Heart right ventricle (tissue), 16 donors: ENCODE data around the gene TMSB10. TPM values are rescaled to one million over a fixed set of nuclear protein-coding genes. Genes with fewer than 3 reads are reported as not detected.

Experiments used
- ATAC-seq, 8 donors: fragments of 200-7000 bp; cut with Tn5 transposase; one replicate each; pipeline ENCODE4 v1.9.1; 2020; ENCODE audit warnings: mild to moderate bottlenecking in 8 of 8, moderate library complexity in 8 of 8, moderate number of reproducible peaks in 1 of 8
- DNase-seq, 2 donors: peaks; one replicate each; pipeline ENCODE4 v3.0.0-alpha.2; 2020
- H3K27ac ChIP-seq, 10 donors: fragments of 200-600 bp; sonication (generic) in 2 of 10; one replicate each; pipeline versions ENCODE4 v1.5.0 to v1.8.0; 2020 to 2022; ENCODE audit warnings: mild to moderate bottlenecking in 3 of 10
- H3K27me3 ChIP-seq, 7 donors: fragments of 200-600 bp; one replicate each; pipeline ENCODE4 v1.8.0; 2021 to 2022; ENCODE audit warnings: mild to moderate bottlenecking in 2 of 7
- H3K36me3 ChIP-seq, 9 donors: fragments of 200-600 bp; sonication (generic) in 1 of 9; one replicate each; pipeline versions ENCODE4 v1.5.0 to v1.8.0; 2020 to 2022; ENCODE audit warnings: mild to moderate bottlenecking in 2 of 9
- H3K4me1 ChIP-seq, 9 donors: fragments of 200-600 bp; sonication (generic) in 1 of 9; one replicate each; pipeline versions ENCODE4 v1.5.0 to v1.8.0; 2020 to 2022; ENCODE audit warnings: mild to moderate bottlenecking in 4 of 9
- H3K4me3 ChIP-seq, 10 donors: fragments of 200-600 bp; sonication (generic) in 2 of 10; one replicate each; pipeline versions ENCODE4 v1.5.0 to v1.8.0; 2020 to 2022; ENCODE audit warnings: mild to moderate bottlenecking in 7 of 10, moderate library complexity in 2 of 10
- H3K9me3 ChIP-seq, 11 donors: fragments of 200-600 bp in 10 of 11; sonication (generic) in 2 of 11; one replicate each; pipeline versions ENCODE4 v1.5.0 to v1.8.0; 2013 to 2022; ENCODE audit warnings: mild to moderate bottlenecking in 2 of 11, control low read depth in 1 of 11, moderate library complexity in 1 of 11
- CTCF ChIP-seq, 9 donors: fragments of 200-600 bp; sonication (generic) in 2 of 9; IDR thresholded peaks; one replicate each; pipeline versions ENCODE4 v1.5.0 to v1.8.0; 2021 to 2022; ENCODE audit warnings: antibody characterized with exemption in 9 of 9, mild to moderate bottlenecking in 5 of 9, moderate library complexity in 1 of 9
- WGBS, 2 donors: extraction: QIAGEN DNeasy Blood & Tissue Kit; methylation state at CpG; one replicate each; pipeline ENCODE4 v1.1.7; 2013; ENCODE audit warnings: inconsistent platforms in 1 of 2; 5-methylcytosine and 5-hydroxymethylcytosine counted together
- intact Hi-C, 10 donors: fragments of 100-400 bp; cut with DNase I; formaldehyde crosslinking; loops; one replicate each; pipeline versions ENCODE4 v1.11.1 to v1.14.2; 2022
- polyA plus RNA-seq, 2 donors: library from polyadenylated mRNA; stranded (reverse); fragments of 200-250 nt; gene quantifications; one replicate each; pipeline ENCODE4 v1.2.3, GENCODE V29; 2013
- total RNA-seq, 10 donors: library from RNA; stranded (reverse); fragmentation: NEBNext Ultra II Directional in 3 of 10; extraction: Animal tissue kit (Norgen Biotek cat#: 25700) in 3 of 10; gene quantifications; one replicate each; pipeline versions ENCODE4 v1.2.1 to v1.2.4, GENCODE V29; 2021 to 2023
- donor health status: Arrhythmogenic right ventricular cardiomyopathy.
- donor health status: ischemic (EF 13 %, LVEDD 7.1; RV severe dilation, severe dysfunction).
- donor health status: healthy with polysubstance abuse.
- donor health status: DM: no; HTN: yes; CAD: no.
- donor health status: DM: no; HTN: no; CAD: no.
- donor health status: ischemic (EF 25% LVEDD 6.9; RV normal size, moderate dysfunction).
- donor health status: ischemic (EF 25% LVEDD 5.7; RV mildly dilated, moderate dysfunction).
- donor health status: healthy.
- donor health status: DM: yes; HTN: yes; CAD: no.
- donor health status: Ischemic cardiomyopathy.
- donor health status: ischemic (EF 35%, LVEDD 5.7; RV mildly dilated, moderate dysfunction).
- donor health status: nonischemic (EF 11% LVEDD 7.7; RV severe dilation, severe dysfunction).
- donor health status: DM: yes; HTN: yes; CAD: no.
- donor health status: PGD.
- donor health status: ischemic (EF 29% LVEDD 5.4; RV normal size, mild dysfunction).
- donor health status: nonischemic (EF 23%, LVEDD 6.1; RV moderate dilation, normal function).

The TMSB10 gene
- total and polyA plus RNA-seq, 12 donors, result 217 to 2,308 (median 343) TPM

- Histone ChIP-seq H3K36me3 (no peaks in the 10 kb centered on the region), H3K27ac (peak overlapping the region in 6 of 10 donors; percentile 18 to 80 (median 38)), H3K4me3 (no peak overlapping the region), H3K9me3 (no peaks in the 10 kb centered on the region), H3K4me1 (peaks cover 0 to 84% (median 25%) of the 10 kb centered on the region in 9 donors), H3K27me3 (no peaks in the 10 kb centered on the region)
- 81 to 100% methylated on average over 1 of the region's 1 CpG for WGBS, 2 donors
- ATAC-seq (no peak), DNase-seq (no peak)
- intact Hi-C loops, result loop anchor here in 1 of 10 donors (2.0 kb wide), 1 partner anchor 29 kb away; no protein-coding TSS in a partner anchor
- TF ChIP-seq CTCF (IDR thresholded peaks at IDR 0.05), result no peak
Measured at GRCh38 chr2:84897773-84898172, 7.7 kb upstream of the TMSB10 start.

DNA sequence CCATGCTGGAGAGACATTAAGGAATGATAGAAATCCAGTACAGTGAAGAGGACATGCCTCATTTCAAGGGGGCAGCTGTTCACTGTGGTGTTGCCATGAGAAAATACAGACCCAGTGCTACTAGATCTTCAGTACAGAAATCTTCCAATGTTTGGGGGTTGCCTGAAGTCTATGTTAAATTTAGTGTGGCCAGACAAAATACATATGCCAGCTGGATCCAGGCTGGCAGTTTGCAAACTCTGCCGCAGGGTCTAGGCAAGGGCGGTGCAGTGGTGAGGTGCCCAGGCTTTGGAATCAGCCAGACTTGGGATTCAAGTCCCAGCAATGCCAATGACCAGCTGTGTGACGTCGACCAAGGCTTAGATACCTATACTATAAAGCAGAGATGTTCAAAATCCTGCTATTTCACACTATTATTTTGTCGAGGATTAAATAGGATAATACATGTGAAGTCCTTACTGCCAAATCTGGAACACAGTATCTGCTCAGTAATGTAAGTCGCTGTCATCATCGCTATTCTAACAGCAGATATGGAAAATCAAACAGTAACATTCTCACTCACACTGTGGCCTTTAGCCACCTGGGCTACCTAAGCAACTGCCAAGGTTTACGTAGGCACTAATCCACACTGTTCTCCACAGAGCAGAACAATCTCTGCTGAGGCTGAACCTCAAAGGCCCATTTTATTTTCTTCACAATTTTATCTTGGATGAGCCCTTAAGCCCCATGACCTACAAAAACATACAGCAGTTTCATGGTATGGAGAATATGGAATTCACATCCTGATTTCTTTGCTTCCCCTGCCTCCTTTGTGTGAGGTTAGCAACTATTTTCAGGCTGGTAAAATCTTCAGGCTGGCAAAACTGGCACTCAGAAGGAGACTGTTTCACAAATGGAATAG lies 5.9 kb upstream of the TMSB10 start:
- ATAC-seq (no peak), DNase-seq (no peak)
- H3K4me1 ChIP-seq, result peaks cover 0 to 80% (median 26%) of the 10 kb centered on the region in 9 donors
- peak overlapping the region in 4 of 10 donors; percentile 37 to 80 (median 42) for H3K27ac ChIP-seq
- no peak overlapping the region for H3K4me3 ChIP-seq
- no peaks in the 10 kb centered on the region for H3K9me3 ChIP-seq
- H3K27me3 ChIP-seq, result no peaks in the 10 kb centered on the region
- intact Hi-C loops, result loop anchor here in 1 of 10 donors (2.0 kb wide), 1 partner anchor 27 kb away; no protein-coding TSS in a partner anchor
- TF ChIP-seq CTCF (IDR thresholded peaks at IDR 0.05), result no peak
- no peaks in the 10 kb centered on the region for H3K36me3 ChIP-seq
- 87 to 89% methylated on average over 8 of the region's 8 CpGs for WGBS, 2 donors

GRCh38 chr2:84900971-84901370 lies 4.5 kb upstream of the TMSB10 start:
- peaks cover 0 to 1% (median 0%) of the 10 kb centered on the region in 9 donors for H3K36me3 ChIP-seq
- no peaks in the 10 kb centered on the region for H3K9me3 ChIP-seq
- peak overlapping the region in 1 of 10 donors; percentile 51 for H3K27ac ChIP-seq
- TF ChIP-seq CTCF (IDR thresholded peaks at IDR 0.05), result no peak
- ATAC-seq, result no peak
- no peak for DNase-seq
- 88 to 89% methylated on average over 1 of the region's 1 CpG for WGBS, 2 donors
- no peak overlapping the region for H3K4me3 ChIP-seq
- H3K27me3 ChIP-seq, result no peaks in the 10 kb centered on the region
- peaks cover 0 to 67% (median 21%) of the 10 kb centered on the region in 9 donors for H3K4me1 ChIP-seq
- intact Hi-C loops, result no loop called here

DNA sequence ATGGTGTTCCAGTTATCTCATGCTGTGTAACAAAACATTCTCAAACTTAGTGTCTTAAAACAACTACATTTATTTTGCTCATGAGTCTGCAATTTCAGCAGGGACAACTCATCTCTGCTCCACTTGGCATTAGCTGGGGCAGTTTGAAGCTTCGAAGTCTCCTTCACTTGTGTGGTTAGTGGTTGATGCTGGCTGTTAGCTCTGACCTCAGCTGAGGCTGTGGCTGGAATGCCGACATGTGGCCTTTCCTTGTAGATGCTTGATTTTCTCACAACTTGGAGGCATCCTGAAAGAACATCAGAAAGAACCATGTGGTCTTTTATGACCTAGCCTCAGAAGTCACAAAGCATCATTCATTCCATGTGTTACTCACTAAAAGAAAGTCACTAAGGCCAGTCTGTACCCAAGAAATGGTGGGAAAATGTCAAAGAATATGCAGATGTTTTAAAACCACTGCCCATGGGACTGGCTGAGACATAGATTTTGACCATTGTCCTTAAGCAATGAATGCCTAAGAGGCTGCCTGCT lies 3.8 kb upstream of the TMSB10 start:
- TF ChIP-seq CTCF (IDR thresholded peaks at IDR 0.05), result no peak
- intact Hi-C loops, result no loop called here
- Histone ChIP-seq H3K9me3 (no peaks in the 10 kb centered on the region), H3K4me3 (no peak overlapping the region), H3K27me3 (no peaks in the 10 kb centered on the region), H3K27ac (peak overlapping the region in 1 of 10 donors; percentile 51), H3K36me3 (peaks cover 0 to 8% (median 0%) of the 10 kb centered on the region in 9 donors), H3K4me1 (peaks cover 0 to 61% (median 21%) of the 10 kb centered on the region in 9 donors)
- no peak for ATAC-seq
- WGBS, 2 donors, result 88 to 95% methylated on average over 2 of the region's 2 CpGs
- no peak for DNase-seq
